ENCODE results near the gene FERMT1. TPM values are rescaled to one million over a fixed set of nuclear protein-coding genes. Genes with fewer than 3 reads are reported as not detected.
"Not testable (repeated sequence)": the region's sequence is repeated elsewhere in the genome, so short reads cannot be mapped to it uniquely, and the experiment has no call there.

The FERMT1 gene
- total RNA-seq, 1 donor from 2014 or later = 0.54 TPM

GRCh38 chr20:6120491-6120988, 2.3 kb downstream of the FERMT1 start:
- intact Hi-C loops (cut with DNase I) = no loop called here

DNA sequence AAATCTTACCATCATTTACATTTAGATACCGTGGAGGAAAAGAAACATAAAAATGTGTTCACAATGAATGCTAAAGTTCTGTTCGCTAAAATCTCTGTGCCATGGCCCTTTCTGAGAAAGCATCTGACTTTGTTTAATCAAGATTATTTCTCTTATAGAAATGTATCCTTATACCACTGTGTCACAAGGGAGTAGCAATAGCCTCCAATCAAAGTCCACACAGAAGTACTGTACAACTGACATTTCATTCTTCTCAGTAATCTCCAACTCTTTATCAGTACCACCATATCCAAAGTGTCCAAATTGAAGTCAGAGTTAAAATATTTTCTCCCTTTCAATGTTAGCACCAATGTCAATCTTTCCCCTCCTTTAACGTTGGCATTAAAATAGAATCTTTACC, 6.1 kb downstream of the FERMT1 start:
- intact Hi-C loops (cut with DNase I) = no loop called here

More at GRCh38 chr20:6120491-6120988, 2.3 kb downstream of the FERMT1 start:
- no peak for DNase-seq (ENCODE audit: low spot score)

DNA sequence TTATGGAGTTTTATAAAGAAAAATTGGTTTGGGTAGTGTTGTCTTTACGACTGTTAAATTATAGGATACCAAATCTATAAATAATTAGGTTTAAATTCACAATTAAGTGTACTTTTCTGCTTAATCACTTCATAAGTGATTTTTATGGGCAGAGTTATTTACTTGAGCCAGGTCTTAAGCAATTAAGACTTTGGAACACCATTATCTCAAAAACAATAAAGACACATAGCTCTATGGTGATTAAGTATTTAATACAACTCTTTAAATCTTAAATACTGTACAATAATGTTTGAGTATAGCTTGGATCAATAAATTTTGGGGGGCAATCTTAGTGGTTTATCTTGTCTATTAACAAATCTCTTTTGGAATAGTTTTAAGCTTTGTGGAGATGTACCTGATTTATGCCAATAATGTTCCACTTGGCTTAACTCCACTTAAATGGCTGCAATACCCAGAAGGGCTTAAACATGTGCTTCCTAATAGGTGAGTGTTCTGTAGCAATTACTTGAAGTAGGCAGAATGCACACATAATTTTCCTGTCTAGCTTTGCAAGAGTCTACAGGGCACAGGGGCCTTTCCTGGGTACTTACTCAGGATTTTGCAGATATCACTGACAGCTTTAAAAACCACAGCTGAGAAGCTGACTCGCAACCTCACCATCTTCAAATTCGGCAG, 7.5 kb downstream of the FERMT1 start:
- intact Hi-C loops (cut with DNase I) = no loop called here
- DNase-seq (ENCODE audit: low spot score) = no peak

More for the DNA sequence above, 6.1 kb downstream of the FERMT1 start:
- DNase-seq (ENCODE audit: low spot score) = no peak

DNA sequence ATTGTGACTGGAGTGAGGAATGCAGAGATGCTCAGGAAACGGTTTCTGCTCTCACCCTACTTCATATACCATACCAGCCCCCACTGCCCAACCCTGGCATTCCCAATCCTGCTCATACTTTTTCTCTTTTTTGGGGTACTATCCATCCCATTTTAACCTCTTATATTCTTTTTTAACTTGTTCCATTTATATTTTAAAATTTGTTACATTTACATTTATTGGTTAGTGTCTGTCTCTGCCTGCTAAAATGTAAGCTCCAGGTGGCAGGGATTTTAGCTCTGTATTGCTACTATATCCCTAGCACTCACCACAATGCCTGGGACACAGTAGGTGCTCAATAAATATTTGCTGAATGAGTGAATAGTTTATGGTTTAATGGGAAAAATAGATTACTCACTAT, 8.1 kb downstream of the FERMT1 start:
- no peak for DNase-seq (ENCODE audit: low spot score)
- intact Hi-C loops (cut with DNase I) = no loop called here

GRCh38 chr20:6113951-6114350, 8.9 kb downstream of the FERMT1 start:
- intact Hi-C loops (cut with DNase I) = no loop called here
- no peak for DNase-seq (ENCODE audit: low spot score)

DNA sequence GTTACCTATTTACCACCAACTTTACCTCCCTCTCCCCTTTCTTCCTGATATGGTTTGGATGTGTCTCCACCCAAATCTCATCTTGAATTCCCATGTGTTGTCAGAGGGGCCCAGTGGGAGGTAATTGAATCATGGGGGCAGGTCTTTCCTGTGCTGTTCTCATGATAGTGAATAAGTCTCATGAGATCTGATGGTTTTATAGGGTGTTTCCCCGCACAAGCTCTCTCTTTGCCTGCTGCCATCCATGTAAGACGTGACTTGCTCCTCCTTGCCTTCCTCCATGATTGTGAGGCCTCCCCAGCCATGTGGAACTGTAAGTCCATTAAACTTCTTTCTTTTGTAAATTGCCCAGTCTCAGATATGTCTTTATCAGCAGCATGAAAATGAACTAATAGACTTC, 9.9 kb downstream of the FERMT1 start:
- DNase-seq (ENCODE audit: low spot score); intact Hi-C loops (cut with DNase I): not testable (repeated sequence)

- intact Hi-C loops (cut with DNase I) = no loop called here
Measured at GRCh38 chr20:6108330-6108729, 14.5 kb downstream of the FERMT1 start.

GRCh38 chr20:6104493-6105188, 18.2 kb downstream of the FERMT1 start:
- DNase-seq (ENCODE audit: low spot score) = no peak
- intact Hi-C loops (cut with DNase I) = no loop called here

More at GRCh38 chr20:6108330-6108729, 14.5 kb downstream of the FERMT1 start:
- DNase-seq (ENCODE audit: low spot score) = no peak

GRCh38 chr20:6103301-6103700, 19.5 kb downstream of the FERMT1 start:
- DNase-seq (ENCODE audit: low spot score) = no peak
- intact Hi-C loops (cut with DNase I) = no loop called here

DNA sequence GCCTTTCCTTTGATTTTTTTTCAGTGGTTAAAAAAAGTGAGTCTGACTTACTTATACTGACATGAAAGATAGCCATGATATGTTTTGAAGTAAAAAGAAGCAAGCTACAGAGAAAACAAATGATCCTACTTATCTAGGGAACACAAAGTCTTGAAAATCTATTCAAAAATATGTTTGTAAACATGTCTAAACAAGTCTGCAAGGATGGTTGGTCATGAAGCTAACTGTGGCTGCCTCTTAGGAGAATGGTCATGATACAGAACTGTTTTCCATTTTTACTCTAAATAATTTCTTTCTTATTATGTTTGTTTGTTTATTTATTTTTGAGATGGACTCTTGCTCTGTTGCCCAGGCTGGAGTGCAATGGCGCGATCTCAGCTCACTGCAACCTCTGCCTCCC, 21.5 kb downstream of the FERMT1 start:
- intact Hi-C loops (cut with DNase I) = no loop called here
- no peak for DNase-seq (ENCODE audit: low spot score)

DNA sequence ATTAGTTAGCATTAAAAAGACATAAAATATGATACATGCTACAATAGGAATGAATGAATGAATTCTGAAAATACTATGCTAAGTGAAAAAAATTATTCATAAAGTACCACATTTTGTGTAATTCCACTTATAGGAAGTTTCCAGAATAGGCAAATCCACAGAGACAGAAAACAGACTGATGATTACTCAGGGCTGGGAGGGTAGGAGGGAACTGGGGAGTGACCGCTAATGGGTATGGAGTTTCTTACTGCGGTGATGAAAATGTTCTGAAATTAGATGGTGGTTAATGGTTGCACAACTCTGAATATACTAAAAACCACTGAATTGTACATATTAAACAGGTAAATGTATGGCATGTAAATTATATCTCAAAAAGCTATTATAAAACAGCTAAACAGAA, 22.6 kb downstream of the FERMT1 start:
- intact Hi-C loops (cut with DNase I) = no loop called here
- no peak for DNase-seq (ENCODE audit: low spot score)

DNA sequence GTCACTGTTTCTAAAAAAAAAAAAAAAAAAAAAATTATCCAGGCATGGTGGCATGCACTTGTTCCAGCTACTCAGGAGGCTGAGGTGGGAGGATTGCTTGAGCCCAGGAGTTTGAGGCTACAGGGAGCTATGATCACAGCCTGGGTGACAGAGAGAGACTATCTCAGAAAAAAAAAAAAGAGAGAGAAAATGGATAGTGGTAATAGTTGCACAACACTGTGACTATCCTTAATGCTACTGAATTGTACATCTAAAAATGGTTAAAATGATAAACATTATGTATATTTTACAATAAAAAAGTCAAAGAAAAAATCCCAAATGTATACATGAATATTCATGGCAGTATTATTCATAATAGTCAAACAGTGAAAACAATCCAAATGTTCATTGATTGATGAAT, 23.0 kb downstream of the FERMT1 start:
- DNase-seq (ENCODE audit: low spot score) = no peak
- intact Hi-C loops (cut with DNase I) = no loop called here

GRCh38 chr20:6095409-6095808, 27.4 kb downstream of the FERMT1 start:
- no peak for DNase-seq (ENCODE audit: low spot score)
- intact Hi-C loops (cut with DNase I) = no loop called here

- no peak for DNase-seq (ENCODE audit: low spot score)
- intact Hi-C loops (cut with DNase I) = no loop called here
Measured at GRCh38 chr20:6094565-6094964, 28.3 kb downstream of the FERMT1 start.

DNA sequence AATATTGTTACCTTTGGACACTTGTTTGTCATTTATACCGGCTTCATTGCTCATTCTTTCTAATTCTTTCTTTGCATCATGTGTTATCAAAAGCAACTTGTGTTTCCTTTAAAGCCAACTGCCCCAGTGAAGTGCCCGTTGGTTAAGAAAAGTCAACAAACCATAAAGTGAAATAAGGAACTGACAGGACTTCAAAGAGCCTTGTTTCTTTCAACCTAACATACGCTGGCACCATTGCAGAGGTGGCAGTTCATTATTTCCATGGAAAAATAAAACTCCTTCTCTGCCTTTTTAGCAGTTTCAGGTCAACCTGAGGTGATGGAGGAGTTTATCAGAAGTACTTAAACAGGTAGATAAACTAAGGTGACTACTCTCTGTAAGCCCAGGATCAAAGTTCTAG, 28.8 kb downstream of the FERMT1 start:
- DNase-seq (ENCODE audit: low spot score) = no peak
- intact Hi-C loops (cut with DNase I) = no loop called here

GRCh38 chr20:6091661-6092060, 31.2 kb downstream of the FERMT1 start:
- DNase-seq (ENCODE audit: low spot score) = no peak
- intact Hi-C loops (cut with DNase I) = no loop called here

DNA sequence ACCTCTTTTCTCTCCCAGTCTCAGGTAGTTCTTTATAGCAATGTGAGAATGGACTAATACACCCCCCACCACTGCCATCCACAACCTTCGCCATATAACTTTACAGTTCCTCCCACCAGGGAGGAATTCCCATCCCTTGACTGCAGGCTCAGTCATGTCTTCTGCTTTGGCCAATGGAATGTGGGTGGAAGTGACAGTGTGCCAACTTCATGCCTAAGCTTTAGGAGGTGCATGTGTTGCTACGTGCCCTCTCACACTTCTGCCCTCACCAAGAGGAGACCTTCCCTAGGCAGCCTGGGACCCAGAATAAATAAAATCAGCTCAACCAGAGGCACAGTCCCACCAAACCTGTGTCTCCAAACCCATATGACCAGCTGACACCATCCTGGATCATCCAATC, 36.0 kb downstream of the FERMT1 start:
- no peak for DNase-seq (ENCODE audit: low spot score)
- intact Hi-C loops (cut with DNase I) = no loop called here

DNA sequence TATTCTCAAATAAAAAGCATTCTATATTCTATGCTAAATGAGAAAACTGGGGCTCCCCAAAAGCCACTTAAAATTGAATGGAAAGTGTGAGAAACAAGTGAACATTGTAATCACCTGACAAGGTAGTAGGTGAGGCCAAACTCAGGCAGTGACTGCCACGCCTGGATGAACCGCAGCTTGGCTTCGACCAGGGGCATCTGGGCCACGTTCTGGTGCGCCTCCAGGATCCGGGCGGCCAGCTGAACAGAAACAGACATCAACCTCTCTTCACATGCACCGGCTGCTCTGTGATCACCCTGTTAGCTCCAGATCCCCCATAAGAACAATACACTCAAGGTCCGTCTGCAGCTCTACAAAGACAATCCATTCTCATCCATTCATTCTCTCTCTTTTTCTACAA, 38.9 kb downstream of the FERMT1 start:
- intact Hi-C loops (cut with DNase I) = no loop called here

GRCh38 chr20:6081236-6081635, 41.6 kb downstream of the FERMT1 start:
- DNase-seq (ENCODE audit: low spot score) = no peak

More for the DNA sequence above, 38.9 kb downstream of the FERMT1 start:
- no peak for DNase-seq (ENCODE audit: low spot score)

DNA sequence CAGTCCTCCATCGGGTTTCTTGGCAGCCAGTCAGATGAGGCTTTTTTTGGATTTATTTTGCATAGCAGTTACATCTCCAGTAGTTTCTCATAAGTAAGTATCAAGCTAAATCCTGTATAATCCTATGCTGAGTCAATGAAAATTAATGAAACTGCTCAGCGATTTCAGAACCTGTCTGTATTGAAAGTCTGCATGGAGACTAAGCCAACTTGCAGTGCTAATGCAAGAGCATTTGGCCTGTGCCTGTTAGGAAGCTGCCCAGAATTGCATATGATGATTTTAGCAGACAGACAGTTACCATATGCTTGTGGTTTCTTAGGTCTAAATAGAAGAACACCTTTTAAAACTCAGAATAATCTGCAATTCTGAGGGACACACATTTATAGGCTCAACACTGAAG, 43.8 kb downstream of the FERMT1 start:
- DNase-seq (ENCODE audit: low spot score) = no peak
- intact Hi-C loops (cut with DNase I) = loop anchor here (5.0 to 10.0 kb wide), 2 partner anchors 132 to 294 kb away; no protein-coding TSS in a partner anchor

More at GRCh38 chr20:6081236-6081635, 41.6 kb downstream of the FERMT1 start:
- intact Hi-C loops (cut with DNase I) = no loop called here

Measured in cardiac septum (tissue), 1 donor.